Esophagus squamous epithelium (tissue), 5 donors: ENCODE data around the gene FTCD. TPM values are rescaled to one million over a fixed set of nuclear protein-coding genes. Genes with fewer than 3 reads are reported as not detected.

ENCODE experiments used
- DNase-seq: peaks from one replicate; lab custom pipeline; 2025; lab: John Stamatoyannopoulos, UW
- H3K27ac ChIP-seq, 4 donors: fragments of 200-600 bp; sonication (generic); one replicate each; pipeline ENCODE4 v1.5.1; 2016 to 2019; ENCODE audit warnings: mild to moderate bottlenecking in 1 of 4
- H3K27me3 ChIP-seq, 4 donors: fragments of 200-600 bp; sonication (generic); 1 replicate in 3 of 4; 2 replicates in 1 of 4; pipeline versions ENCODE4 v1.5.1 to v1.6.0; 2017 to 2021; ENCODE audit warnings: antibody characterized with exemption in 1 of 4
- H3K36me3 ChIP-seq, 3 donors: fragments of 200-600 bp; sonication (generic); one replicate each; pipeline ENCODE4 v1.5.1; 2016 to 2019
- H3K4me1 ChIP-seq, 3 donors: fragments of 200-600 bp; sonication (generic); one replicate each; pipeline ENCODE4 v1.5.1; 2017 to 2019
- H3K4me3 ChIP-seq, 4 donors: fragments of 200-600 bp; sonication (generic); 1 replicate in 3 of 4; 2 replicates in 1 of 4; pipeline ENCODE4 v1.5.1; 2016 to 2019; ENCODE audit warnings: mild to moderate bottlenecking in 2 of 4, moderate library complexity in 1 of 4
- H3K9me3 ChIP-seq, 3 donors: fragments of 200-600 bp; sonication (generic); one replicate each; pipeline ENCODE4 v1.5.1; 2016 to 2019
- POLR2A ChIP-seq, 4 donors: fragments of 450-650 bp; IDR thresholded peaks; one replicate each; pipeline ENCODE4 v1.6.1; 2017; ENCODE audit warnings: antibody characterized with exemption in 4 of 4, mild to moderate bottlenecking in 4 of 4, moderate library complexity in 3 of 4
- WGBS, 2 donors: methylation state at CpG; one replicate each; pipeline ENCODE4 v1.1.5; 2018; 5-methylcytosine and 5-hydroxymethylcytosine counted together
- intact Hi-C: fragments of 100-400 bp; cut with DNase I; formaldehyde crosslinking; loops from one replicate; pipeline ENCODE4 v1.15.0; 2022
- total RNA-seq, 4 donors: library from RNA; depleted of rRNA; stranded (reverse); fragments of >200 nt; gene quantifications; one replicate each; pipeline ENCODE4 v1.1.0, GENCODE V29; 2016
- TF ChIP-seq, protein P1 (sequence below), 6 experiments: fragments of 450-650 bp in 4 of 6; fragments of 200-600 bp in 2 of 6; sonication (generic) in 2 of 6; IDR thresholded peaks; one replicate each; pipeline ENCODE4 v1.5.1; 2016 to 2019; ENCODE audit warnings: antibody characterized with exemption in 6 of 6, mild to moderate bottlenecking in 4 of 6, moderate library complexity in 4 of 6
- donor health status: DM: yes; HTN: yes; CAD: no.

Gene FTCD
- total RNA-seq, 4 donors from 2014 or later = not detected

DNA sequence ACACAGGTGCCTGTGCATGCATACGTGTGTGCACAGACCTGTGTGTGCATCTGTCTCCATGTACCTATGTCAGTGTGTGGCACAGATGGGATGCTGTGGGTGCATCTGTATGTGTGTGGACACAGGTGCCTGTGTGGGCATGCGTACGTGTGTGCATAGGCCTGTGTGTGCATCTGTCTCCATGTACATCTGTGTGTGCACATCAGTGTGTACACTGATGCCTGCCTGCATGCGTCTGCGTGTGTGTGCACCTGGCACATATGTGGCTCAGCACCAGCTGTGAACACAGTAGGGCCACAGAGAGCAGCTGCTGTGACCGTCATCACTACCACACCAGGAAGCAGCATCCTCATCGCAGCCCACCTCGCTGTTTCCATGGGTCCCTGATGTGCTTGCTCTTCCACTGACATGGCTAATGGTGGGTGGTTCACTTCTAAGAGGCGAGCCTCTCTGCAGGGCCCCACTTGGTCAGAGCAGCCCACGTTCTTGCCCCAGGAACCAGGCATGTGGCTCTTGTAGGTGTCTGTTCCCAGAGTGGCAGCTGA is 38.5 kb upstream of the FTCD start:
- H3K4me1 ChIP-seq = peaks cover 0 to 30% (median 8%) of the 10 kb centered on the region in 3 donors
- intact Hi-C loops = no loop called here
- no peak for TF ChIP-seq POLR2A (IDR thresholded peaks at IDR 0.05)
- TF ChIP-seq, protein P1, sequence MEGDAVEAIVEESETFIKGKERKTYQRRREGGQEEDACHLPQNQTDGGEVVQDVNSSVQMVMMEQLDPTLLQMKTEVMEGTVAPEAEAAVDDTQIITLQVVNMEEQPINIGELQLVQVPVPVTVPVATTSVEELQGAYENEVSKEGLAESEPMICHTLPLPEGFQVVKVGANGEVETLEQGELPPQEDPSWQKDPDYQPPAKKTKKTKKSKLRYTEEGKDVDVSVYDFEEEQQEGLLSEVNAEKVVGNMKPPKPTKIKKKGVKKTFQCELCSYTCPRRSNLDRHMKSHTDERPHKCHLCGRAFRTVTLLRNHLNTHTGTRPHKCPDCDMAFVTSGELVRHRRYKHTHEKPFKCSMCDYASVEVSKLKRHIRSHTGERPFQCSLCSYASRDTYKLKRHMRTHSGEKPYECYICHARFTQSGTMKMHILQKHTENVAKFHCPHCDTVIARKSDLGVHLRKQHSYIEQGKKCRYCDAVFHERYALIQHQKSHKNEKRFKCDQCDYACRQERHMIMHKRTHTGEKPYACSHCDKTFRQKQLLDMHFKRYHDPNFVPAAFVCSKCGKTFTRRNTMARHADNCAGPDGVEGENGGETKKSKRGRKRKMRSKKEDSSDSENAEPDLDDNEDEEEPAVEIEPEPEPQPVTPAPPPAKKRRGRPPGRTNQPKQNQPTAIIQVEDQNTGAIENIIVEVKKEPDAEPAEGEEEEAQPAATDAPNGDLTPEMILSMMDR (IDR thresholded peaks at IDR 0.05) = no peak
- peaks cover 27 to 99% (median 38%) of the 10 kb centered on the region in 3 donors for H3K36me3 ChIP-seq
- no peak overlapping the region for H3K4me3 ChIP-seq
- no peak overlapping the region for H3K27ac ChIP-seq
- H3K9me3 ChIP-seq = no peaks in the 10 kb centered on the region
- 97 to 98% methylated on average over 6 to 10 of the region's 10 CpGs for WGBS, 2 donors
- no peaks in the 10 kb centered on the region for H3K27me3 ChIP-seq
- DNase-seq = no peak

GRCh38 chr21:46191686-46192575 is 36.6 kb upstream of the FTCD start:
- no peak overlapping the region for H3K4me3 ChIP-seq
- H3K27me3 ChIP-seq = no peaks in the 10 kb centered on the region
- H3K36me3 ChIP-seq = peaks cover 27 to 80% (median 31%) of the 10 kb centered on the region in 3 donors
- H3K27ac ChIP-seq = peak overlapping the region in 1 of 4 donors; percentile 56
- DNase-seq = no peak
- 87 to 94% methylated on average over 3 to 10 of the region's 20 CpGs for WGBS, 2 donors
- peaks cover 0 to 41% (median 15%) of the 10 kb centered on the region in 3 donors for H3K4me1 ChIP-seq
- no peaks in the 10 kb centered on the region for H3K9me3 ChIP-seq
- intact Hi-C loops = no loop called here
- TF ChIP-seq POLR2A (IDR thresholded peaks at IDR 0.05) = no peak
- TF ChIP-seq, protein P1 (IDR thresholded peaks at IDR 0.05) = no peak

DNA sequence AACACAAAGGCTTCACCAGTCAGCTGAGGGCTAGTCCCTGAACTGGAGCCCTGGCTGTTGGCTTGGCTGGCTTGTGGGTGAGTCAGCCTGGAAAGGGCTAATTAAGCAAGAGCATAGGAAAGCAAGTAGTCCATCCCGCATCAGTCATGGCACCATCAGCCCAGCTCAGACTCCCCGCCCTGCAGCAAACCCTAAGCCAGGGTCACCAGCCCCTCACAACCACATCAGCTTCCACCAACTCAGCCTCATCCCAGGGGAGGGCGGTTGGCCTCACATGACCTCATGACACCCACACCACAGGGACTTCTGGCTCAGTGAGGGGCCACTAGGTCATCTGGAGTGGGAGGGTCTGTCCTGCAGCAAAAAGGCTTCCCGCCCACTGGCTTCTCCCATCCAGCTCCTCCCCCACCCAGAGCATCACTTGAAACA is 35.9 kb upstream of the FTCD start:
- DNase-seq = no peak
- Histone ChIP-seq H3K9me3 (no peaks in the 10 kb centered on the region), H3K27me3 (no peaks in the 10 kb centered on the region), H3K36me3 (peaks cover 24 to 73% (median 27%) of the 10 kb centered on the region in 3 donors), H3K27ac (peak overlapping the region in 3 of 4 donors; percentile 35 to 81 (median 56)), H3K4me1 (peaks cover 0 to 41% (median 15%) of the 10 kb centered on the region in 3 donors), H3K4me3 (no peak overlapping the region)
- WGBS, 2 donors = 62 to 64% methylated on average over 3 of the region's 4 CpGs
- intact Hi-C loops = no loop called here
- TF ChIP-seq, protein P1 (IDR thresholded peaks at IDR 0.05) = no peak
- no peak for TF ChIP-seq POLR2A (IDR thresholded peaks at IDR 0.05)

- intact Hi-C loops = no loop called here
- no peak for DNase-seq
- H3K36me3 ChIP-seq = peaks cover 17 to 66% (median 23%) of the 10 kb centered on the region in 3 donors
- 91% methylated on average over 8 of the region's 15 CpGs; no CpG with 5 or more reads in 1 of the 2 donors for WGBS, 2 donors
- H3K27me3 ChIP-seq = no peaks in the 10 kb centered on the region
- peak overlapping the region in 3 of 4 donors; percentile 35 to 81 (median 56) for H3K27ac ChIP-seq
- H3K9me3 ChIP-seq = no peaks in the 10 kb centered on the region
- H3K4me3 ChIP-seq = no peak overlapping the region
- H3K4me1 ChIP-seq = peaks cover 0 to 41% (median 15%) of the 10 kb centered on the region in 3 donors
- TF ChIP-seq, protein P1 (IDR thresholded peaks at IDR 0.05) = no peak
- TF ChIP-seq POLR2A (IDR thresholded peaks at IDR 0.05) = no peak
Measured at GRCh38 chr21:46190491-46191131, 35.2 kb upstream of the FTCD start.
